A549 (cell line): ENCODE measurements around the gene GOLGA7B.

Source experiments
- CHD2 ChIP-seq: fragments of 150-350 bp; IDR thresholded peaks from 2 replicates; pipeline ENCODE4 v1.6.1; 2014; ENCODE audit warnings: low read length; ENCODE audit not compliant: partially characterized antibody
- EP300 ChIP-seq, 2 experiments: fragments of >200 bp; sonication (Bioruptor Twin); formaldehyde crosslinking; IDR thresholded peaks; 2 replicates in 1 of 2; 3 replicates in 1 of 2; pipeline ENCODE4 v1.6.1; 2016 to 2017
- ESRRA ChIP-seq: fragments of 150-350 bp; IDR thresholded peaks from 2 replicates; pipeline ENCODE4 v1.6.1; 2014; ENCODE audit warnings: mild to moderate bottlenecking, low read length, borderline replicate concordance
- MAX ChIP-seq: IDR thresholded peaks from 2 replicates; pipeline ENCODE4 v1.6.1; 2012
- NFE2L2 ChIP-seq: fragments of 150-350 bp; conservative IDR thresholded peaks from 2 replicates; pipeline ENCODE4 v1.6.1; 2014; ENCODE audit warnings: low read length
- SREBF2 ChIP-seq: fragments of 450-650 bp; IDR thresholded peaks from 2 replicates; pipeline ENCODE4 v1.6.1; 2014; ENCODE audit warnings: mild to moderate bottlenecking, moderate library complexity
- ZC3H11A ChIP-seq: fragments of 450-650 bp; IDR thresholded peaks from 2 replicates; pipeline ENCODE4 v1.6.1; 2014; ENCODE audit warnings: antibody characterized with exemption, mild to moderate bottlenecking
- TF ChIP-seq, protein P1 (sequence below): fragments of >200 bp; sonication (Bioruptor Twin); formaldehyde crosslinking; IDR thresholded peaks from 3 replicates; pipeline ENCODE4 v1.5.1; 2016
- TF ChIP-seq, protein P2 (sequence below): IDR thresholded peaks from 2 replicates; pipeline ENCODE4 v1.6.1; 2012

DNA sequence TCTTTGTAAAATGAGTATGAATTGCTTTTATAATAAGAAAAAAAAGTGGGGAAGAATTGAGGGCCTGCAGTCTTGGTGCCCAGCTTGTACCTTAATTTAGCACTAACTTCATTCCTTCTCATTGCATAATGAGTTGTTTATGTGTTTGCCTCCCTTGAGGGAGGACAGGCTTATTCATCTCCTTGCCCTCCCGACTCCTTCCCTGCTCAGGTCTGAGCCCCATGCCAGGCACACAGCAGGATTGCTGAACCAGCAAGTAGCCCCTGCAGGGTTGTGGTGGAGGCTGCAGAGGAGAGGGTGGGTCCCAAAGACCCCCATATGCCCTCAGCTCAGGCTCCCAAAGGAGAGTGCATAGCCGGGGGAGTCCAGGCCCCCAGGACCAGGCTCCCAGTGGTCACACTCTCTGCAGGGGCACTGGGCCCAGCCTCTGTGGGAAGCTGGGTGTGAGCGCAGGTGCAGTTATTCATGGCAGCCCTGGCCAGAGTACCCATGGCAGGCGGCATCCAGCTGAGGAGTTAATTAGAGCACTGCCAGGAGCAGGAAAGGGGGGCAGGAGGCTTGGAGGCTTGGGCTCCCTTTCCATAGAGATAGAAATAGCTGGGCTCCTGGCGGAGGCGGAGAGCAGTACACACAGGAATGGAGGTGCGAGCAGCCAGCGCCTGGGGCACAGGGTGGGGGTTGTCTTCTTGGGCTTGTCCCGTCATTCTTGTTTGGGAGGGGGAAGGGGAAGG, 28.2 kb upstream of the GOLGA7B start:
- TF ChIP-seq, protein P1, sequence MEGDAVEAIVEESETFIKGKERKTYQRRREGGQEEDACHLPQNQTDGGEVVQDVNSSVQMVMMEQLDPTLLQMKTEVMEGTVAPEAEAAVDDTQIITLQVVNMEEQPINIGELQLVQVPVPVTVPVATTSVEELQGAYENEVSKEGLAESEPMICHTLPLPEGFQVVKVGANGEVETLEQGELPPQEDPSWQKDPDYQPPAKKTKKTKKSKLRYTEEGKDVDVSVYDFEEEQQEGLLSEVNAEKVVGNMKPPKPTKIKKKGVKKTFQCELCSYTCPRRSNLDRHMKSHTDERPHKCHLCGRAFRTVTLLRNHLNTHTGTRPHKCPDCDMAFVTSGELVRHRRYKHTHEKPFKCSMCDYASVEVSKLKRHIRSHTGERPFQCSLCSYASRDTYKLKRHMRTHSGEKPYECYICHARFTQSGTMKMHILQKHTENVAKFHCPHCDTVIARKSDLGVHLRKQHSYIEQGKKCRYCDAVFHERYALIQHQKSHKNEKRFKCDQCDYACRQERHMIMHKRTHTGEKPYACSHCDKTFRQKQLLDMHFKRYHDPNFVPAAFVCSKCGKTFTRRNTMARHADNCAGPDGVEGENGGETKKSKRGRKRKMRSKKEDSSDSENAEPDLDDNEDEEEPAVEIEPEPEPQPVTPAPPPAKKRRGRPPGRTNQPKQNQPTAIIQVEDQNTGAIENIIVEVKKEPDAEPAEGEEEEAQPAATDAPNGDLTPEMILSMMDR: no peak
- TF ChIP-seq ZC3H11A (no peak), NFE2L2 (no peak), ESRRA (no peak), SREBF2 (no peak), CHD2 (no peak), MAX (no peak), EP300 (IDR thresholded peaks at IDR 0.05) (no peak)
- TF ChIP-seq, protein P2, sequence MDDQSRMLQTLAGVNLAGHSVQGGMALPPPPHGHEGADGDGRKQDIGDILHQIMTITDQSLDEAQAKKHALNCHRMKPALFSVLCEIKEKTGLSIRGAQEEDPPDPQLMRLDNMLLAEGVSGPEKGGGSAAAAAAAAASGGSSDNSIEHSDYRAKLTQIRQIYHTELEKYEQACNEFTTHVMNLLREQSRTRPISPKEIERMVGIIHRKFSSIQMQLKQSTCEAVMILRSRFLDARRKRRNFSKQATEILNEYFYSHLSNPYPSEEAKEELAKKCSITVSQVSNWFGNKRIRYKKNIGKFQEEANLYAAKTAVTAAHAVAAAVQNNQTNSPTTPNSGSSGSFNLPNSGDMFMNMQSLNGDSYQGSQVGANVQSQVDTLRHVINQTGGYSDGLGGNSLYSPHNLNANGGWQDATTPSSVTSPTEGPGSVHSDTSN: no peak
